Keratinocyte (primary cell): ENCODE data around the gene EIF2AK2. TPM values are rescaled to one million over a fixed set of nuclear protein-coding genes. Genes with fewer than 3 reads are reported as not detected.

Experiments
- DNase-seq: peaks from one replicate; pipeline ENCODE4 v3.0.0-alpha.2; 2011; ENCODE audit warnings: low read depth, missing footprints, low spot score
- FAIRE-seq: peaks from 2 replicates; lab custom pipeline; 2011; peaks lifted over from hg19 to GRCh38; lab: Jason Lieb, UNC
- H2AFZ ChIP-seq: 2 replicates; pipeline ENCODE4 v1.6.0; 2012; ENCODE audit warnings: low read length, control low read depth, inconsistent platforms; ENCODE audit not compliant: control insufficient read depth
- H3K27ac ChIP-seq: 2 replicates; pipeline ENCODE4 v1.5.1; 2011; ENCODE audit warnings: low read length; ENCODE audit not compliant: control insufficient read depth, insufficient read depth
- H3K27me3 ChIP-seq: 3 replicates; pipeline ENCODE4 v1.6.0; 2011; ENCODE audit warnings: low read length; ENCODE audit not compliant: control insufficient read depth, insufficient read depth; ENCODE audit errors: extremely low read depth
- H3K36me3 ChIP-seq, 2 experiments: 2 replicates in 1 of 2; 3 replicates in 1 of 2; pipeline ENCODE4 v1.5.1; 2011; ENCODE audit warnings: low read length in 2 of 2, mild to moderate bottlenecking in 1 of 2; ENCODE audit not compliant: control insufficient read depth in 2 of 2, insufficient read depth in 2 of 2; ENCODE audit errors: extremely low read depth in 1 of 2
- H3K4me1 ChIP-seq: 3 replicates; pipeline ENCODE4 v1.5.1; 2011; ENCODE audit warnings: low read length; ENCODE audit not compliant: control insufficient read depth, insufficient read depth; ENCODE audit errors: extremely low read depth
- H3K4me2 ChIP-seq: 3 replicates; pipeline ENCODE4 v1.6.0; 2011; ENCODE audit warnings: low read depth, low read length; ENCODE audit not compliant: control insufficient read depth, insufficient read depth; ENCODE audit errors: extremely low read depth
- H3K4me3 ChIP-seq, 3 experiments: fragments of 200-600 bp in 1 of 3; sonication (generic) in 1 of 3; 2 replicates in 2 of 3; 3 replicates in 1 of 3; pipeline ENCODE4 v1.5.1; 2011 to 2016; ENCODE audit warnings: low read length in 3 of 3, mild to moderate bottlenecking in 3 of 3, control low read depth in 2 of 3, inconsistent platforms in 1 of 3, low read depth in 1 of 3, mixed read lengths in 1 of 3, mixed run types in 1 of 3, moderate library complexity in 1 of 3; ENCODE audit not compliant: control insufficient read depth in 2 of 3, insufficient read depth in 2 of 3; ENCODE audit errors: extremely low read depth in 1 of 3
- H3K79me2 ChIP-seq: 2 replicates; pipeline ENCODE4 v1.6.0; 2012; ENCODE audit warnings: low read length; ENCODE audit not compliant: control insufficient read depth, insufficient read depth
- H3K9ac ChIP-seq: 3 replicates; pipeline ENCODE4 v1.6.0; 2011; ENCODE audit warnings: low read length; ENCODE audit not compliant: control insufficient read depth, insufficient read depth; ENCODE audit errors: extremely low read depth
- H3K9me1 ChIP-seq: 3 replicates; pipeline ENCODE4 v1.6.0; 2011; ENCODE audit warnings: low read length; ENCODE audit not compliant: control insufficient read depth, insufficient read depth; ENCODE audit errors: extremely low read depth
- H3K9me3 ChIP-seq: 2 replicates; pipeline ENCODE4 v1.5.1; 2012; ENCODE audit warnings: low read depth, low read length; ENCODE audit not compliant: control insufficient read depth
- H4K20me1 ChIP-seq: 3 replicates; pipeline ENCODE4 v1.6.0; 2011; ENCODE audit warnings: low read length; ENCODE audit not compliant: control insufficient read depth, insufficient read depth; ENCODE audit errors: extremely low read depth
- EZH2 ChIP-seq: IDR thresholded peaks from one replicate; pipeline ENCODE4 v1.6.1; 2012; ENCODE audit warnings: inconsistent platforms, mild to moderate bottlenecking, low read length, moderate library complexity
- dilution Hi-C: fragments of 300-500 bp; cut with MboI; formaldehyde crosslinking; loops from one replicate; pipeline ENCODE4 v1.7.0; 2020; ENCODE audit warnings: low sequenced_read_pairs; ENCODE audit not compliant: extremely low pct_ligation_motif_present
- polyA plus RNA-seq, 5 experiments: library from polyadenylated mRNA; depleted of rRNA in 3 of 5; stranded (reverse) in 3 of 5; stranded (forward) in 1 of 5; unstranded in 1 of 5; fragments of >200 nt; gene quantifications; 1 replicate in 1 of 5; 2 replicates in 3 of 5; 3 replicates in 1 of 5; pipeline versions ENCODE4 v1.2.1 to v1.2.3, GENCODE V29; 2011 to 2012; ENCODE audit warnings: missing spikeins in 2 of 5, low read depth in 1 of 5, low replicate concordance in 1 of 5
- TF ChIP-seq, protein P1 (sequence below), 3 experiments: IDR thresholded peaks in 1 of 3; conservative IDR thresholded peaks in 1 of 3; optimal IDR thresholded peaks in 1 of 3; 2 replicates in 2 of 3; 3 replicates in 1 of 3; pipeline versions ENCODE3 to v1.5.1; 2011; ENCODE audit warnings: low read length in 3 of 3, mild to moderate bottlenecking in 3 of 3, moderate library complexity in 2 of 3, control low read depth in 1 of 3, inconsistent platforms in 1 of 3; ENCODE audit not compliant: insufficient read depth in 2 of 3; ENCODE audit errors: extremely low read depth in 1 of 3

The EIF2AK2 gene
- polyA plus RNA-seq, 1 donor (not counting 4 experiments of a cell fraction or from before 2014, with no cell fraction given), result 54.6 TPM

DNA sequence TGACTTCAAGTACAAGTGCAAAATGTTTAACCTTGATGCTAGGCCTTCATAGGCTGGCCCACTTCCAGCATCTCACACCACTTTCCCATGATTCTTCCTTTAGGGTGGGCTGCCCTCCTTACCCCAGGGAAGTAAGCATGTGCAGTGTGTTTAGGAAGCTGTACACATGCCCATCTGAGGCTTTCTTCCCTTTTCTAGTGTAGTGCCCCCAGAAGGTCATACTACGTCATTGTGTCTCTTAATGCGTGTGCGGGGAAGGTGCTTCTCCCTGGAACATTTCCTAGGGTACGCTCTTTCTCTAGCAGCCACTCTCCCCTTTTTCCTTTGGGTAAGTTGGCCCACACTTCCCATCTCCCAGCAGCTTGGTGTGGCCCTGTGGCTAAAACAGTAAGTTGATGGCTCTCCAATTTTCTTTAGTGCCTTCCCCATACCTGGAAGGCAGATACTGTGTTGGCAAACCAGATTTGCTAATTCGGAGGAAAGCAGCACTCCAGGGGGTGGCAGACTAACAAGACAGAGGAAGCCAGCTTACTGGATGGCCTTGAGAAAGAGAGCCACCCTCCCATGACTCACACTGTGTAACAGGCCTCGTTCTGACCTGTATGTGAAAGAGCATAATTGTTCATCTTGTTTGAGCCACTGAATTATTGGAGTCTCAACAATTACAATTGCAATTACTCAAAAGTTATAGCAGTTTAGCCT is 32.8 kb upstream of the EIF2AK2 start:
- no peak for TF ChIP-seq EZH2
- TF ChIP-seq, protein P1, sequence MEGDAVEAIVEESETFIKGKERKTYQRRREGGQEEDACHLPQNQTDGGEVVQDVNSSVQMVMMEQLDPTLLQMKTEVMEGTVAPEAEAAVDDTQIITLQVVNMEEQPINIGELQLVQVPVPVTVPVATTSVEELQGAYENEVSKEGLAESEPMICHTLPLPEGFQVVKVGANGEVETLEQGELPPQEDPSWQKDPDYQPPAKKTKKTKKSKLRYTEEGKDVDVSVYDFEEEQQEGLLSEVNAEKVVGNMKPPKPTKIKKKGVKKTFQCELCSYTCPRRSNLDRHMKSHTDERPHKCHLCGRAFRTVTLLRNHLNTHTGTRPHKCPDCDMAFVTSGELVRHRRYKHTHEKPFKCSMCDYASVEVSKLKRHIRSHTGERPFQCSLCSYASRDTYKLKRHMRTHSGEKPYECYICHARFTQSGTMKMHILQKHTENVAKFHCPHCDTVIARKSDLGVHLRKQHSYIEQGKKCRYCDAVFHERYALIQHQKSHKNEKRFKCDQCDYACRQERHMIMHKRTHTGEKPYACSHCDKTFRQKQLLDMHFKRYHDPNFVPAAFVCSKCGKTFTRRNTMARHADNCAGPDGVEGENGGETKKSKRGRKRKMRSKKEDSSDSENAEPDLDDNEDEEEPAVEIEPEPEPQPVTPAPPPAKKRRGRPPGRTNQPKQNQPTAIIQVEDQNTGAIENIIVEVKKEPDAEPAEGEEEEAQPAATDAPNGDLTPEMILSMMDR (optimal IDR thresholded peaks at IDR 0.05 in 1 of 3, IDR thresholded peaks at IDR 0.05 in 1 of 3, conservative IDR thresholded peaks at IDR 0.05 in 1 of 3; ENCODE audit: extremely low read depth in 1 of 3, insufficient read depth in 2 of 3, low read length in 3 of 3), result peak in 1 of 3 experiments; percentile 52
- H2AFZ ChIP-seq, result peak overlapping the region; percentile 84
- H3K9me3 ChIP-seq, result no peaks in the 10 kb centered on the region
- no peaks in the 10 kb centered on the region for H3K9me1 ChIP-seq
- H3K27ac ChIP-seq, result peak overlapping the region; percentile 58
- dilution Hi-C loops, result no loop called here
- H3K4me1 ChIP-seq, result peaks cover 15% of the 10 kb centered on the region
- peak; percentile 99 for FAIRE-seq
- H3K27me3 ChIP-seq, result no peaks in the 10 kb centered on the region
- no peak overlapping the region for H3K4me3 ChIP-seq
- DNase-seq, result peak; percentile 35
- no peaks in the 10 kb centered on the region for H4K20me1 ChIP-seq
- H3K4me2 ChIP-seq, result peak overlapping the region; percentile 33
- H3K79me2 ChIP-seq, result no peaks in the 10 kb centered on the region
- H3K9ac ChIP-seq, result peak overlapping the region; percentile 15
- H3K36me3 ChIP-seq, result no peaks in the 10 kb centered on the region

- Histone ChIP-seq H3K9ac (peak within 1 kb of the TSS; percentile 15), H3K36me3 (no peaks in the 10 kb centered on the region), H3K9me3 (no peaks in the 10 kb centered on the region), H3K9me1 (no peaks in the 10 kb centered on the region), H3K27me3 (no peaks in the 10 kb centered on the region), H3K4me1 (peaks cover 15% of the 10 kb centered on the region), H4K20me1 (no peaks in the 10 kb centered on the region), H3K79me2 (no peaks in the 10 kb centered on the region), H2AFZ (peak within 1 kb of the TSS; percentile 84), H3K4me3 (no peak within 1 kb of the TSS), H3K27ac (peak within 1 kb of the TSS; percentile 58), H3K4me2 (peak within 1 kb of the TSS; percentile 33)
- TF ChIP-seq EZH2, result no peak
- TF ChIP-seq, protein P1 (optimal IDR thresholded peaks at IDR 0.05 in 1 of 3, IDR thresholded peaks at IDR 0.05 in 1 of 3, conservative IDR thresholded peaks at IDR 0.05 in 1 of 3; ENCODE audit: extremely low read depth in 1 of 3, insufficient read depth in 2 of 3, low read length in 3 of 3), result no peak
- dilution Hi-C loops, result no loop called here
- DNase-seq, result no peak
- no peak for FAIRE-seq
Measured at GRCh38 chr2:37188570-37188969, 31.8 kb upstream of the EIF2AK2 start, which contains the start of gene SULT6B1. TSS of gene SULT6B1 (minus strand) at chr2:37188670. CDS start at chr2:37188640, 30 bp downstream.
